Measurements from ENCODE around the gene CHMP1A.
"Not testable (repeated sequence)": the region's sequence is repeated elsewhere in the genome, so short reads cannot be mapped to it uniquely, and the experiment has no call there.

GRCh38 chr16:89699629-89700099 lies 42.2 kb upstream of the CHMP1A start:
- TF ChIP-seq CTCF, POLR2A (IDR thresholded peaks at IDR 0.05): not testable (repeated sequence)

Measured in ovary (tissue), 3 donors.